Activated CD8-positive, alpha-beta memory T cell treated with anti-CD3 and anti-CD28 coated beads, Interleukin-2, amount 50 U/mL, for 24 hours (primary cell): ENCODE measurements around the gene DYNC2H1.

Experiments used
- DNase-seq: peaks from one replicate; pipeline ENCODE4 v3.0.0-alpha.2; 2020; ENCODE audit errors: extremely low read depth

Gene DYNC2H1, protein sequence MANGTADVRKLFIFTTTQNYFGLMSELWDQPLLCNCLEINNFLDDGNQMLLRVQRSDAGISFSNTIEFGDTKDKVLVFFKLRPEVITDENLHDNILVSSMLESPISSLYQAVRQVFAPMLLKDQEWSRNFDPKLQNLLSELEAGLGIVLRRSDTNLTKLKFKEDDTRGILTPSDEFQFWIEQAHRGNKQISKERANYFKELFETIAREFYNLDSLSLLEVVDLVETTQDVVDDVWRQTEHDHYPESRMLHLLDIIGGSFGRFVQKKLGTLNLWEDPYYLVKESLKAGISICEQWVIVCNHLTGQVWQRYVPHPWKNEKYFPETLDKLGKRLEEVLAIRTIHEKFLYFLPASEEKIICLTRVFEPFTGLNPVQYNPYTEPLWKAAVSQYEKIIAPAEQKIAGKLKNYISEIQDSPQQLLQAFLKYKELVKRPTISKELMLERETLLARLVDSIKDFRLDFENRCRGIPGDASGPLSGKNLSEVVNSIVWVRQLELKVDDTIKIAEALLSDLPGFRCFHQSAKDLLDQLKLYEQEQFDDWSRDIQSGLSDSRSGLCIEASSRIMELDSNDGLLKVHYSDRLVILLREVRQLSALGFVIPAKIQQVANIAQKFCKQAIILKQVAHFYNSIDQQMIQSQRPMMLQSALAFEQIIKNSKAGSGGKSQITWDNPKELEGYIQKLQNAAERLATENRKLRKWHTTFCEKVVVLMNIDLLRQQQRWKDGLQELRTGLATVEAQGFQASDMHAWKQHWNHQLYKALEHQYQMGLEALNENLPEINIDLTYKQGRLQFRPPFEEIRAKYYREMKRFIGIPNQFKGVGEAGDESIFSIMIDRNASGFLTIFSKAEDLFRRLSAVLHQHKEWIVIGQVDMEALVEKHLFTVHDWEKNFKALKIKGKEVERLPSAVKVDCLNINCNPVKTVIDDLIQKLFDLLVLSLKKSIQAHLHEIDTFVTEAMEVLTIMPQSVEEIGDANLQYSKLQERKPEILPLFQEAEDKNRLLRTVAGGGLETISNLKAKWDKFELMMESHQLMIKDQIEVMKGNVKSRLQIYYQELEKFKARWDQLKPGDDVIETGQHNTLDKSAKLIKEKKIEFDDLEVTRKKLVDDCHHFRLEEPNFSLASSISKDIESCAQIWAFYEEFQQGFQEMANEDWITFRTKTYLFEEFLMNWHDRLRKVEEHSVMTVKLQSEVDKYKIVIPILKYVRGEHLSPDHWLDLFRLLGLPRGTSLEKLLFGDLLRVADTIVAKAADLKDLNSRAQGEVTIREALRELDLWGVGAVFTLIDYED (N-terminal part only)

DNA sequence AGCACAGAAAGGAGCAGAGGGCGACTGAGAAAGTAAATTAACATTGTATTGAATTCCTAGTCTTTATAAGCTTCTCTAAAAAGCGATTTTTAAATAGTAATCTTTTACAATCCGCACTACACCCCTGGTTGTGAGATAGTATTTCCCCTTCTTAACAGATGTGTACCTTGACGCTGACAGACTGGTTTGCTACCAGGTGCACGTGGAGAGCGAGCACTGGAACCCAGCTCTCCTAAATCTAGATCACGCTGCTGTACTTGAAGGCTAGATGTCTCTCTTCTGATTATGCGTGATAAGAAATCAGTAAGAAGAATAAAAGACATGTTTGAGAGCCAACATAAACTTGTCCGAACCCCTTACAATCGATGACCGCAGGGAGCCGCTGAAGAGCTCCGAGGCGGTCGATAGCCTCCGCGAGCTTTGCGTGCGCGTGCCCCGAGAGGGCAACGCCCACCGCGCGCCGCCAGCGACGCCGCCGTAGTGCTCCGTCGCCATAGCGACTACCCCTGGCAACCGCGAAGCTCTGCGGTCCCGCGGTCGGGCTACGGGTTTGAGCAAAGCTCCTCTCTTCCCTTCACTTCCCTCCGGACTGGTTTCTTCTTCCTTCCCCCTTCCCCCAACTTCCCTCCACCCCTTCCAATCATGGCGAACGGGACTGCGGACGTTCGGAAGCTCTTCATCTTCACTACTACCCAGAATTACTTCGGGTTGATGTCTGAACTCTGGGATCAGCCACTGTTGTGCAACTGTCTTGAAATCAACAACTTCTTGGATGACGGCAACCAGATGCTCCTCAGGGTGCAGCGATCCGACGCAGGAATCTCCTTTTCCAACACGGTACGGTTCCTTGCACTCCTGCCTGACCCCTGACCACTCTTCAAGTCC, at the start of gene DYNC2H1:
TSS of gene DYNC2H1 (plus strand) at position 494 of the 885 bp plus-strand sequence. CDS start at position 643, 149 bp downstream.
- DNase-seq = peak; percentile 63

GRCh38 chr11:103061656-103062055, 47.6 kb upstream of the DYNC2H1 start:
- DNase-seq = no peak

GRCh38 chr11:103067118-103067517, 42.1 kb upstream of the DYNC2H1 start:
- no peak for DNase-seq

DNA sequence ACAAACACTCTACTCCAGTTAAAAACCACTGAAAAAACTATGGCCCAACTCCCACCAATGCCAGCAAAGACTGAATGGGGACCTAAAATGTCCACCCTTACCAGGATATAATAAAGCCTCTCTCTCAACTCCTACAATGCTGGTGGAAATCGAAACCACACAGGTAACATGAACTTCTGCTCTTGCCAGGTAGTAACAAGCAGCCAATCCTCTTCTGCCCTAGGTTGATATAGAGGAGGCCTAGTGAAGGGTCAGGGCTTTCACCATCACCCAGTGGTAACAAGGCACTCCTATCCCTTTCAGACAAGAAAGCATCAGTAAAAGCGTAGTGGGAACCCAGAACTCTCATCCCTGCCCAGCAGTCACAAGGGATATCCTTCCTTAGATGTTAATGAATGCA, 39.9 kb upstream of the DYNC2H1 start:
- no peak for DNase-seq

GRCh38 chr11:103070142-103070541, 39.1 kb upstream of the DYNC2H1 start:
- DNase-seq = no peak

DNA sequence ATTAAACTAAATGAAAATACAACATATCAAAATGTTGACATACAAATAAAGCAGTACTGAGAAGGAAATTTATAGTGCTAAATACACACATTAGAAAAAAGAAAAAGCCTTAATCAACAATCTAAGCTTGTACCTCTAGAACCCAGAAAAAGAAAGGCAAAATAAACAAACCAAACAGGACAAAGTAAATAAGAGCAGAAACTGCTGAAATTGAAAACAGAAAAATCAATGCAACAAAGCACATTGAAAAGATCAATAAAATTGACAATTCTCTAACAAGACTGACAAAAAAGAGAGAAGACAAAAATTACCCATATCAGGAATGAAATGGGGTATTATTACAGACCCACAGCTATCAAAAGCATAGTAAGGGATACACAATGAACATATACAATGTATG, 38.2 kb upstream of the DYNC2H1 start:
- DNase-seq = no peak

- DNase-seq = no peak
Observed at GRCh38 chr11:103076361-103076760, 32.9 kb upstream of the DYNC2H1 start.

- DNase-seq = no peak
Observed at GRCh38 chr11:103077554-103077953, 31.7 kb upstream of the DYNC2H1 start.

DNA sequence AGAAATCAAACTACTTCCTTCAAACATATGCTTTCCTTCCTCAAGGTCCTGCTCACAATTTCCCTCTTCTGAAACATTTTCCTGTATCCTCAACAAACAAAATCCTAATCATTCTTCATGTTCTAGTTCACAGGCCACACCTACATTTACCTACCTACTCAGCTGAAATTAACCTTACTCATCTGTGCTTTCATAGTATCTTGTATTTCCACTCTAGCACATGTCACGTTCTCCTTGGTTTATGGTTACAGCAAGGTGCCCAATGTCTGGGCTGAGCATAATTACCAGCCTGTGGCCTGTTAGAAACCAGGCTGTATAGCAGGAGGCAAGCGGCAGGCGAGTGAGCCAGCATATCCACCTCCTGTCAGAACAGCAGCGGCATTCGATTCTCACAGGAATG, 30.5 kb upstream of the DYNC2H1 start:
- DNase-seq = no peak

GRCh38 chr11:103079833-103080232, 29.4 kb upstream of the DYNC2H1 start:
- DNase-seq = no peak

DNA sequence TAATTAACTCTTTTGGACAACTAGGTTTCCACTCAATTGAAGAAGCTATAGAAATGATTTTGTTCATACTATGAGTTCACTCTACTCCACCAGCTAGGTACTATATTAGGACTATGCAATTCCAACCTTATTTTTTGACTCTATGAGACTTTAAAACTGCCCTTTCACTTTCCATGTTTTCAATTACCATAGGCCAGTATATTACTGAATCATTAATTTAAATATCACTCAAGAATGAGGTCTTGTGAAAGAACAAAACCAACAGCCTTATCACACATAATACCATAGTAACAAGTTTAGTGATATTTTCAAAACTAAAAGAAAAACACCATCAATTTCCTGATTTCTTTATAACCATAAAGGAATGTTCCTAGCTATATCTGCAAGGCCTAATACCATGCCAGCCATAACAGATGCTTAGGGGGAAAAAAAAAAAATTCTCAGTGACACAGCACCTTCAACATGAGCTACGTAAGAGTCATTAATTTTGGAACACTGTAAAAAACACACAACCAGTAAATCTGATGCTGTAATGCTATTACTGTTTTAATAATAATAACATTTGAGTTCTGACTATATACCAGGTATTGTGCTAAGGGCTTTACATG, 23.4 kb upstream of the DYNC2H1 start:
- no peak for DNase-seq

GRCh38 chr11:103086461-103086860, 22.8 kb upstream of the DYNC2H1 start:
- DNase-seq = no peak

DNA sequence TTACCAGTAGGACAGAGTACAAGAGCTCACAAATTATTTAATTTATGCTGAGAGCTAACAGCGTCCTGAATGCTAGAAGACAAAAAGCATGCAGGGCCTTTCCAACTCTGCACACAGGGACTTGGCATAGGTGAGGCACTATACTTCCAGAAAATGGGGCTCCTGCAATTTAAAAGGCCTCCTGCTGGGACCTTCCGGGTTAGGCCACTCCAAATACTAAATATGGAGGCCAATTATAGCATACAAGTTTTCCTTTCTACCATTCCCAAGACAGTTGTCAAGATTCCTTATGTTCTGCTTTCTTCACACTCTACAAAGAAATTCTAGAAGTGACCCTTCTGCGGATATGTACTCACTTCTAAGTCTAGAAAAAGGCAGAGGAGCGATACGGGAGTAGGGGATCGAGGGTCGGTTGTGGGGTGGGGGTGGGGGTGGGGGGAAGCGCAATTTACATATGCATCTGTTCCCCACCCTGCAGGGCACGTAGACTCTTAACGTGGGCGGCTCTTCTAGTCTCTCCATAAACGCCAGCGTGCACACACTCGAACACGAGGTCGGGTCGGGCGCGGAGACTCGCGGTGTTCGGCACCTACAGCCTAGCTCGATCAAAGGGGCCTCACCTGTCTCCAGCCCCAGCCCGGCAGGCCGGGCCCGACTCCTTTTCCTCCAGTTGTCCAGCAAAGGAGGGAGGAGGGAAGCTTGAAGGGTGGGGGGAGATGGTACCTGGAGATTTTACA, 18.0 kb upstream of the DYNC2H1 start:
- no peak for DNase-seq

DNA sequence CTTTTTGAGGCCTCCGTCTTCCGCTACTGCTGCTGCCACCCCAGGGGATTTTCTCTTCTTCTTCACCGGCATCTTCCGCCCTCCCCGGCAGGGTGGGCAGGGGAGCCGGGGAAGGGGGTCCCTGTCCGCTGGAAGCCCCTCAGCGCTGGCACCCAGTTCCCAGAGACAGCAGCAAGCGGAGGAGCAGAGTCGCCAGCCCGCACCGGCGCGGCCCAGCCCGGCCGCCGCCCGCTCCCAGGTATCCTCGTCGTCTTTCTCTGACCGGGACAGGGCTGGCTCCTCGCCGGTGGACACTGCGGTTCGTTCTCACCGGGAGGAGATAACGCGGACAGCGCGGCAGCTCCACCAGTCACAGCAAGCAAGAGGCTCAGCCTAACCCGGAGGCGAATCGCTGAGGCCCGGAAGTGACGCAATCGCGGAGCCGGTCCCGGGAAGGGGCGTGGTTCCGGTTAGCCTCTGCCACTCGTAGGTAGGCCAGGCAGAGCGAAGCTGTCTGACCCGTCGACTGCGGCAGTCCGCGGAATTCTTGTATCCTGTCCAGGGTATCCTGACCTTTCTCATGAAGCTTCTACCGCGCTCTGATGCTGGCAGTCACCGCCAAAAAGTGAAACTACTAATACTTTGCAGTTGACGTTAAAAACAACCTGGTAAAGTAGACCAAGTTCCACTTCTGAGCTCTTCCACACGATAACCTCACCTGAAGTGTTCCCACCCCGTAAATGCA, 17.3 kb upstream of the DYNC2H1 start, which contains the start of gene DCUN1D5:
TSS of gene DCUN1D5 (minus strand) at position 360 of the 724 bp plus-strand sequence. CDS start at position 72, 288 bp downstream.
- peak; percentile 95 for DNase-seq

- no peak for DNase-seq
Observed at GRCh38 chr11:103097279-103097678, 11.9 kb upstream of the DYNC2H1 start.

DNA sequence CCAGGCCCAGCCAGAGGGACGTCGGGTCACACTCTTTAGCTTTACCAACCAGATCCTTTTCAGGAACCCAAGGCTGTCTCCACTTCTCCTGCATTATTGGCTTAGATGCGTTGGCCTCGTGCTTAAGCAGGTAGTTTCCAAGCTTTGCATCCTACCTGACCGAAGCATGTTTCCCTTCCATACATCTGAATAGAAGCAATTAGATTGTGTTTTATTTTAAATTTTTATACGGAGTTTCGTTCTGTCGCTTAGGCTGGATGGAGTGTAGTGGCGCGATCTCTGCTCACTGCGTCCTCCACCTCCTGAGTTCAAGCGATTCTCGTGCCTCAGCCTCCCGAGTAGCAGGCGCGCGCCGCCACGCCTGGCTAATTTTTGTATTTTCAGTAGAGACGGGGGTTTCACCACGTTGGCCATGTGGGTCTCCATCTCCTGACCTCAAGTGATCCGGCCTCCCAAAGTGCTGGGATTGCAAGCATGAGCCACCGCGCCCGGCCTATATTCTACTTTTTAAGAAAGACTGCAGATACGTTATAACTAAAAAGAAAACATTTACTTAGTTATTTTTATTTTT, 677 bp downstream of the DYNC2H1 start:
- DNase-seq = no peak

GRCh38 chr11:103110391-103110790, 1.2 kb downstream of the DYNC2H1 start:
- no peak for DNase-seq

DNA sequence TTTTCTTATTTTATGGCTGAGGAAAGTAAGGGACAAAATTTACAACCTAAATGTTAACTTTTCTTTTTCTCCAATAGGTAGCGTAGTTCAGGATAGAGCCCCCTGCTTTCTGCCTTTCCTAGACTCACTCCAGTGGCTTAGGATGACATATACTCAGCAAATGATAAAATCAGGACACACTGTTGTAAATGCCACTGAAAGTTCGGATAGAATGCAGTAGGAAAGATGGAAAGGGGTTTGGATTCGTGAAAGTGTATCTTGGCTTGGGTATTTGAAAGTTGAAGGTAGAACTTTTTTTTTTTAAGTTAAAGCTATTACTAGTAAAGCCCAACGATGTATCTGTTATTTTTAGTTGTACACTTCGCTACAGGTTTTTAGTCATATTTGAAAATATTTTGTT, 2.2 kb downstream of the DYNC2H1 start:
- no peak for DNase-seq

DNA sequence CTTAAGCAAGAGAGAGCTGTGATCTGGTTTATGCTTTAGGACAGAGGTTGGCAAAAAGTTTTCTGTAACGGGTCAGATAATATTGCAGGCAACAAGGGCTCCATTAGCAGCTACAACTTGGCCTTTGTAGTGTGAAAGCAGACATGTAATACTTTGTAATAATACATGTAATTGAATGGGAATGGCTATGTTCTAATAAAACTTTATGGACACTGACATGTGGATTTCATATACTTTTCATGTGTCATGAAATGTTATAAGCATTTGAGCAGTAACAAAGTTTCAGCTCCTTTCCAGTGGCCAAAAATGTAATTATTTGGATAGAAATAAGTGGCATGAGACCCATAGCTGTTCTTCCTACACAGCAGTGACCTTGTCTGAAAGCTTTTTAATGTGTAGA, 3.1 kb downstream of the DYNC2H1 start:
- DNase-seq = no peak
